Mucosa of gallbladder (tissue), 1 donor: ENCODE data around the gene C11orf52. TPM values are rescaled to one million over a fixed set of nuclear protein-coding genes. Genes with fewer than 3 reads are reported as not detected.

ENCODE experiments used
- DNase-seq: peaks from one replicate; pipeline ENCODE4 v3.0.0-alpha.2; 2020; ENCODE audit warnings: low spot score
- total RNA-seq: library from RNA; stranded (reverse); gene quantifications from one replicate; pipeline ENCODE4 v1.2.1, GENCODE V29; 2021
- donor health status: DM: no; HTN: no; CAD: no.

C11orf52 gene
- total RNA-seq, 1 donor from 2014 or later, result 34.4 TPM

- DNase-seq, result no peak
Observed at GRCh38 chr11:111938687-111939160, 20.0 kb downstream of the C11orf52 start.

GRCh38 chr11:111939836-111940604 lies 21.3 kb downstream of the C11orf52 start:
- no peak for DNase-seq

GRCh38 chr11:111941963-111942362 lies 23.2 kb downstream of the C11orf52 start:
- DNase-seq, result no peak

GRCh38 chr11:111942829-111943228 lies 24.1 kb downstream of the C11orf52 start:
- DNase-seq, result no peak

GRCh38 chr11:111944139-111944538 lies 25.4 kb downstream of the C11orf52 start:
- no peak for DNase-seq

GRCh38 chr11:111944651-111945051 lies 25.9 kb downstream of the C11orf52 start:
- DNase-seq, result no peak

DNA sequence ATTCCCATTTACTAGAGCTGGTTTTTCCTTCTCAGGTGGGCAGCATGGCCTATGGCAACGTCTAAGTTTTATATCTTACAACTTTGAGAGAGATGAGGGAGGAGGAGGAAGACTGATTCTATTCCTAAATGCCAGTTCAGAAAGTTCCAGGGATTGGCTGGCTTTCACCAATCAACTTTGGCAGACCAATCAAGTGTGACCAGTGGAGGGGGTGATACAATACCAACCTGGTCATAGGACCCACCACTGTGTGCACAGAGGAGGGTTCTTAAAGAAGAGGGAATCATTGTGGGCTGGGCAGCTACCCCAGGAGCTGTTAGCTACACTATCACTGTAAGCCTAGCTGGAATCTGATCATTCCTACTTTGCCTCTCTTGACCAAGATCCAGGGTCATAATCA lies 26.5 kb downstream of the C11orf52 start:
- no peak for DNase-seq

- DNase-seq, result no peak
Observed at GRCh38 chr11:111946499-111946898, 27.8 kb downstream of the C11orf52 start.

GRCh38 chr11:111947143-111947542 lies 28.4 kb downstream of the C11orf52 start:
- DNase-seq, result no peak

DNA sequence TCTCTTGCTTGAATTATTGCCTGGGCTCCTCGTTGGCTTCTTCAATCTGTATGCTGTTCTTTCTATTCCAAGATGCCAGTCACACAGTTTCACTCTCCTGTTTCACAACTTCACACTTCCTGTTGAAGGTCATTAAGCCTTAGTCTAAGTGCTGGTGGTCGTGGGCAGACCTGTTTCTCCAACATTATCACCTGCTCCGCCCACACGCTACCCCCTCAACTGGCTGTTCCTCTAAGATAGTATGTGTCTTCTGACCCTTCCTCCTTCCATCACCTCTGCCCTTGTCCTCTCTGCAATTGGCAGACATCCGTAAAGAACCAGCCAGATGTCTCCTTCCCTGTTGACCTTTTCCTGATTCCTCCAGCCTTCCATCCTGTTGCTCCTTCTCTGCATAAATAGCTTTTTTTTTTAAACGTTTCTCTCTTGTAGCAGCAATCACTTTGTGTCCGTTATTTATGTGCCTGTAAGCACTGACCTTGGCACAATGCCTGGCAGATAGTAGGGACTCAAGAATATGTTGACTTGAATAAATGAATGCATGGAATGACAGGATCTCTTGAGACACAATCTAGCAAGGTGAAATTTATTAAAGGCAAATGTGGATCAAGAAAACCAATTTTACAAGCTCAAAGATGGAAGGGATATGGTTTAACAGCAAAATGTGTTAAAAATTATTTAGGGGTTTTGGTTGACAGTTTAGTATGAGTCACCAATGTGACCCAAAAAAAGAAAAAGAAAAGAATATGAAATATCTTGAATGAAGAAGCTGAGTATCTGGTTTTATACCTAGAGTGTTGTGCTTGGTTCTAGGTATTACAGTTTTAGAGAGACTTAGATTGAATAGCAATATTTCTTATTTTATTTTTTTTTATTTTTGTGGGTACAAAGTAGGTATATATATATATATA lies 31.1 kb downstream of the C11orf52 start:
- no peak for DNase-seq

DNA sequence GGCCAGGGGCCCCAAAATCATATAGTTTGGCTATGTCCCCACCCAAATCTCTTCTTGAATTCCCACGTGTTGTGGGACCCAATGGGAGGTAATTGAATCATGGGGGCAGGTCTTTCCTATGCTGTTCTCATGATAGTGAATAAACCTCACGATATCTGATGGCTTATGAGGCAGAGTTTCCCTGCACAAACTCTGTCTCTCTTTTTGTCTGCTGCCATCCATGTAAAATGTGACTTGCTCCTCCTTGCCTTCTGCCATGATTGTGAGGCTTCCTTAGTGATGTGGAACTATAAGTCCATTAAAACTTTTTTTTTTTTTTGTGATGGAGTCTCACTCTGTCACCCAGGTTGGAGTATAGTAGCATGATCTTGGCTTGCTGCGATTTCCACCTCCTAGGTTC lies 32.9 kb downstream of the C11orf52 start:
- no peak for DNase-seq

DNA sequence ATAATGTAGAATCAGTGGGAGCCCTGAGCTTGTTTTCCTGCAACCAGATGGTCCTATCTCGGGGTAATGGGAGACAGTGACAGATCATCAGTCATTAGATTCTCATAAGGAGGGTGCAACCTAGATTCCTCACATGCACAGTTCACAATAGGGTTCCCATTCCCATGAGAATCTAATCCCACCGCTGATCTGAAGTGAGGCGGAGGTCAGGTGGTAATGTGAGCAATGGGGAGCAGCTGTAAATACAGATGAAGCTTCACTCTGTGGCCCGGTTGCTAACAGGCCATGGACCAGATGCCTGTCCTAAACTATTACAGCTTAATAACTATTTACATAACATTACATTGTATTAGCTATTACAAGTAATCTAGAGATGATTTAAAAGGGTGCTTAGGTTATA lies 35.4 kb downstream of the C11orf52 start:
- DNase-seq, result no peak

DNA sequence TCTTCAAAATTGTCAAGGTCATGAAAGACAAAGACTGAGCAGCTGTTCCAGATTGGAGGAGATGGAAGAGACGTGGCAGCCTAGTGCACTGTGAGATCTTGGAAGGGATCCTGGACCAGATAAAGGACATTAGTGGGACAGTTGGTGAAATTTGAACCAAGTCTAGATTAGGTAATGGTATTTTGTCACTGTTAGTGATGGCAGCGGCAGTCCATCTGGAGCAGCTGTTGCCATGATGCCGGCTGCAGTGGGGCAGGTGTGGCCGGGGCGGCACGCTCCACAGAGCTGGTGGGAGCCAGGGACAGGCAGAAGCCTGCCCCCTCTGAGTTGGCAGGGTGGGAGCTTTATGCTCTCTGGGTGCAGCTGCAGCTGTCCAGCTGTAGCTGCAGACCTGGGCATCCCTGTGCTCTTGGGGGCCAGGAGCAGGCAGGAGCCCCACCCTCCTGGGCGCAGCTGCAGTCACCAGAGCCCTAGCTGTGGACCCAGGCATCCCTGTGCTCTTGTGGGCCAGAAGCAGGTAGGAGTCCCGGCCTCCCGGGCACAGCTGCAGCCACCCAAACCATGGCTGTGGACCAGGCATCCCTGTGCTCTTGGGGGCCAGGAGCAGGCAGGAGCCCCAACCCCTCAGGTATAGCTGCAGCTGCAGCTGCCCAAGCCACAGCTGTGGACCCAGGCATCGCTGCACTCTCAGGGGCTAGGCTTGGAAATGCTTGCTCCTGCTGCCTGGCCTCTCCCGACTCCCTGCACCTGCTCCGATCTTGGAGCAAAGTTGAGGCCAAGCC lies 39.1 kb downstream of the C11orf52 start:
- no peak for DNase-seq

GRCh38 chr11:111960916-111961315 lies 42.2 kb downstream of the C11orf52 start:
- peak; percentile 45 for DNase-seq

- no peak for DNase-seq
Observed at GRCh38 chr11:111961389-111962300, 42.9 kb downstream of the C11orf52 start.

DNA sequence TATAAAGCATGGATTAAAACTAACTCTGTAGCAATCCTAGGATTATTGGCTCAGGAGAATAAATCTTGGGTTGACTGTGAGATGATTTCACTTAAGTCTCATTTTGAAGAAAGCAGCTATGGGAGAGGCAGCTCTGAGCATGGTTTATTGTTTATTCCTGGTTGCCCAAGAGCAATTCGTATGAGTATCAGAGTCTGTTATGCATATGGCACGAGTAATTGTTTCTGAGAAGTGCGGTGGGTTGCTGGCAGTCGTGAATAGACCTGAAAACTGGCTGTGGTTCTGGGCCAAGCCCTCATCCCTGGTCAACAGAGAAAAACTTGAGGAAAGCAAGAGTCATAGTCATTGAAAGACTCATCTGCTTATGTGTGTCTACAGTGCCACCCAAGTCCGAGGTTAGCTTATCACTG lies 45.2 kb downstream of the C11orf52 start:
- no peak for DNase-seq

DNA sequence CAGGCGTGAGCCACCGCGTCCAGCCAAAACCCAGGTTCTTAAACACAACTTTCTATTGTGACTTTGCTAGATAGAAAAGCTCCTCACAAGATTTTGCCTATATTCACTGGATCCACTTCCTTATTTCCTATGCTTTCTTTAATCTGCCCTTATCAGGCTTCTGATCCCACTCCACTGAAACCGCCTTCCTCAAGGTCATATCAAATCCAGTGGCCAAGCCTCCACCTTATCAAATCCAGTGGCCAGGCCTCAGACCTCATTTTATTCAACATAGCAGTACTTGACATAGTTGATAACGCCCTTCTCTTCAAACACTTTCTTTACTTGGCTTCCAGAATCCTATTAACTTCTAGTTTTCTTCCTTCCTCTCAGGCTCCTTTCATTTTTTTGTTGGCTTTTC lies 48.0 kb downstream of the C11orf52 start:
- DNase-seq, result no peak

GRCh38 chr11:111967649-111968048 lies 48.9 kb downstream of the C11orf52 start:
- no peak for DNase-seq

GRCh38 chr11:111969344-111969743 lies 50.6 kb downstream of the C11orf52 start:
- no peak for DNase-seq

- no peak for DNase-seq
Observed at GRCh38 chr11:111974446-111974845, 55.7 kb downstream of the C11orf52 start.
